ENCODE data around the gene WEE1. TPM values are rescaled to one million over a fixed set of nuclear protein-coding genes. Genes with fewer than 3 reads are reported as not detected.

The WEE1 gene
- total RNA-seq, 1 donor from 2014 or later = 20.4 TPM

DNA sequence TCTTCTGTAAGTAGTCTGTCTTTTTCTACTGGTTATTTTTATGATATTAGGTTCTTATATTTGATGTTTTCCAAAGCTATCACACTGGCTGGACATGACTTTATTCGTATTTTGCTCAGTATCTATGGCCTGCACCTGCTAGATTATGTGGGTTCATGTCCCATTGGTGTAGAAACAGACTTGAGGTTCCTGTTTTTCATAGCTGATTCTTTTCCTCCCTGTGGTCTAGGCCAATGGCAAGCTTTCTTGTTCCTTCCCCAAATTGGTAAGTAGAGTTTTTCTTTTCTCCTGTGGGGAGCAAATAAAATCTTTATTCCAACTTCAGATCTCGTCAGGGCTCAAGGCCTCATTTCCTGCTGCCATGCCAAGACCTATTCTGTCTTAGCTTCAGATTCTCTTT lies 60.2 kb downstream of the WEE1 start:
- Histone ChIP-seq H3K9me3 (ENCODE audit: control insufficient read depth in 3 of 3, low read length in 3 of 3) (no peaks in the 10 kb centered on the region), H3K4me1 (ENCODE audit: control insufficient read depth in 3 of 3, insufficient read depth in 3 of 3, low read length in 3 of 3) (peaks cover 0 to 2% (median 0%) of the 10 kb centered on the region in 3 donors), H3K9ac (ENCODE audit: low read depth in 1 of 3, low read length in 3 of 3) (no peak overlapping the region), H3K27ac (ENCODE audit: low read depth, low read length) (no peak overlapping the region), H3K27me3 (ENCODE audit: control insufficient read depth in 3 of 3, insufficient read depth in 3 of 3, low read length in 3 of 3) (no peaks in the 10 kb centered on the region), H3K4me3 (ENCODE audit: low read length in 3 of 3) (no peak overlapping the region), H3K36me3 (ENCODE audit: control insufficient read depth in 3 of 3, insufficient read depth in 3 of 3, low read length in 3 of 3) (no peaks in the 10 kb centered on the region)

GRCh38 chr11:9636691-9637090 lies 63.2 kb downstream of the WEE1 start:
- no peak overlapping the region for H3K27ac ChIP-seq (ENCODE audit: low read depth, low read length)
- H3K9ac ChIP-seq (ENCODE audit: low read depth in 1 of 3, low read length in 3 of 3) = no peak overlapping the region
- no peak overlapping the region for H3K4me3 ChIP-seq (ENCODE audit: low read length in 3 of 3)
- H3K9me3 ChIP-seq (ENCODE audit: control insufficient read depth in 3 of 3, low read length in 3 of 3) = no peaks in the 10 kb centered on the region
- no peaks in the 10 kb centered on the region for H3K27me3 ChIP-seq (ENCODE audit: control insufficient read depth in 3 of 3, insufficient read depth in 3 of 3, low read length in 3 of 3)
- H3K4me1 ChIP-seq (ENCODE audit: control insufficient read depth in 3 of 3, insufficient read depth in 3 of 3, low read length in 3 of 3) = peaks cover 0 to 8% (median 0%) of the 10 kb centered on the region in 3 donors
- no peaks in the 10 kb centered on the region for H3K36me3 ChIP-seq (ENCODE audit: control insufficient read depth in 3 of 3, insufficient read depth in 3 of 3, low read length in 3 of 3)

- H3K9ac ChIP-seq (ENCODE audit: low read depth in 1 of 3, low read length in 3 of 3) = no peak overlapping the region
- no peak overlapping the region for H3K4me3 ChIP-seq (ENCODE audit: low read length in 3 of 3)
- peaks cover 0 to 8% (median 0%) of the 10 kb centered on the region in 3 donors for H3K4me1 ChIP-seq (ENCODE audit: control insufficient read depth in 3 of 3, insufficient read depth in 3 of 3, low read length in 3 of 3)
- no peaks in the 10 kb centered on the region for H3K9me3 ChIP-seq (ENCODE audit: control insufficient read depth in 3 of 3, low read length in 3 of 3)
- H3K27me3 ChIP-seq (ENCODE audit: control insufficient read depth in 3 of 3, insufficient read depth in 3 of 3, low read length in 3 of 3) = no peaks in the 10 kb centered on the region
- no peaks in the 10 kb centered on the region for H3K36me3 ChIP-seq (ENCODE audit: control insufficient read depth in 3 of 3, insufficient read depth in 3 of 3, low read length in 3 of 3)
- no peak overlapping the region for H3K27ac ChIP-seq (ENCODE audit: low read depth, low read length)
Measured at GRCh38 chr11:9639099-9639498, 65.6 kb downstream of the WEE1 start.

Small RNAs within 50 kb of the gene (small RNA-seq; reads per million reads assigned to genes)
- gene RF01210 = not detected

Other genes with a start within 250 kb of the WEE1 start
- 107 TPM for gene IPO7, start 189.0 kb upstream of the WEE1 start, total RNA-seq
- 18.8 TPM for gene ZNF143, start 112.7 kb upstream of the WEE1 start, total RNA-seq
- gene SWAP70, start 90.4 kb downstream of the WEE1 start, total RNA-seq = 14.6 TPM